NT2/D1 (cell line): Measurements from ENCODE around the gene SPATA20.

ENCODE experiments used
- SUZ12 ChIP-seq: IDR thresholded peaks from 2 replicates; pipeline ENCODE4 v1.6.1; 2011; ENCODE audit not compliant: insufficient read length, insufficient read depth; ENCODE audit errors: extremely low read depth
- YY1 ChIP-seq: IDR thresholded peaks from 2 replicates; pipeline ENCODE4 v1.6.1; 2011; ENCODE audit not compliant: insufficient read length, insufficient read depth
- ZNF274 ChIP-seq: IDR thresholded peaks from 2 replicates; pipeline ENCODE4 v1.6.1; 2011; ENCODE audit warnings: mild to moderate bottlenecking, low read depth, low read length

DNA sequence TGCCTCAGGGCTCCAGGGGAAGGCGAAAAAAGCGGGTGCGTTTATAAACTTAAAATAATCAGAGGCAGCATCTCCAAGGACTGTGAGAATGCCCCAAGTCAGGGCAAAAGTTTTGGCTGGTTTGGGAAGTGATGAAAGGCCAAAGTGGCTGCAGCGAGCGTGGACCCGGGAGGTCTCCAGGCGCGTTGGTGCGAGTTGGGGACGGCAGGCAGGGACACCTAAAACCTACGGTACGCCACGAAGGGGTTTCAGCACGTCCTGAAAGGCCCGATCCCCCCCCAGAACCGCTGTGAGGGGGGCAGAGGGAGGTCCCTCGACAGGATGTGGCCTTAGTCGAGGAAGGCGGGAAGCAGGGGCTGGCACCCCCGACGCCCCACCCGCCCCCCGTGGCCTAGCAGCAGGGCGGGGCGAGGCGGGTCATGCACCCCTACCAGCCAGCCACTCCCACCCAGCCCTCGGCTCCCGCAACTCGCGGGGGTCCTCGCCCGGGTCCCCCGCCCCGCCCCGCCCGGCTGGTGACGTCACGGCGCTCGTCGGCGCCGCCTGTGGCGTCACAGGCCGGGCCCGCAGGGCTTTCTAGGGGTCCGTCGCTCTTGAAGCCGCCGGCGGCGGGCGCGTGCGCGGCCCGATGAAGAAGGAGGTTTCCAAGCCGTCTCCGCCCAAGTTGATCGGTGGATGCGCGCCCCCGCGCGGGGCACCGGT lies 39.0 kb upstream of the SPATA20 start, which contains the start of gene MYCBPAP:
- TF ChIP-seq YY1 = no peak
- no peak for TF ChIP-seq ZNF274
- no peak for TF ChIP-seq SUZ12
